OCI-LY1 (cell line): ENCODE results near the gene TAGLN2.

Source experiments
- H2AFZ ChIP-seq: fragments of 200-600 bp; sonication (generic), shearing (Covaris generic); 2 replicates; pipeline ENCODE4 v1.6.0; 2014; ENCODE audit warnings: antibody characterized with exemption, mild to moderate bottlenecking, low read length
- H3F3A ChIP-seq: fragments of 200-600 bp; sonication (generic), shearing (Covaris generic); 2 replicates; pipeline ENCODE4 v1.6.0; 2014; ENCODE audit warnings: mild to moderate bottlenecking, antibody characterized with exemption, low read length, moderate library complexity; ENCODE audit not compliant: insufficient read depth
- H3K27ac ChIP-seq: fragments of 200-600 bp; sonication (generic); 2 replicates; pipeline ENCODE4 v1.5.1; 2014; ENCODE audit warnings: low read length, mixed run types, mild to moderate bottlenecking, low read depth; ENCODE audit not compliant: poor library complexity, severe bottlenecking
- H3K27me3 ChIP-seq: fragments of 200-600 bp; sonication (generic); 2 replicates; pipeline ENCODE4 v1.6.0; 2014; ENCODE audit warnings: antibody characterized with exemption, mild to moderate bottlenecking, low read length, moderate library complexity; ENCODE audit not compliant: insufficient read depth
- H3K36me3 ChIP-seq: fragments of 200-600 bp; sonication (generic); 2 replicates; pipeline ENCODE4 v1.6.1; 2014; ENCODE audit warnings: mild to moderate bottlenecking, antibody characterized with exemption, low read length, moderate library complexity, mixed read lengths; ENCODE audit not compliant: insufficient read depth
- H3K4me1 ChIP-seq: fragments of 200-600 bp; sonication (generic); 2 replicates; pipeline ENCODE4 v1.5.1; 2014; ENCODE audit warnings: mild to moderate bottlenecking, low read length, moderate library complexity; ENCODE audit not compliant: insufficient read depth, severe bottlenecking
- H3K4me2 ChIP-seq: fragments of 200-600 bp; sonication (generic), shearing (Covaris generic); 2 replicates; pipeline ENCODE4 v1.6.1; 2014; ENCODE audit warnings: low read length
- H3K4me3 ChIP-seq: fragments of 200-600 bp; sonication (generic); 2 replicates; pipeline ENCODE4 v1.5.1; 2014; ENCODE audit warnings: low read length, low read depth, mild to moderate bottlenecking, mixed read lengths; ENCODE audit not compliant: poor library complexity, severe bottlenecking
- H3K79me2 ChIP-seq: fragments of 200-600 bp; shearing (Covaris generic); 2 replicates; pipeline ENCODE4 v1.6.1; 2016; ENCODE audit warnings: mixed run types, low read length, mixed read lengths; ENCODE audit not compliant: insufficient read depth
- H3K9ac ChIP-seq: fragments of 200-600 bp; sonication (generic), shearing (Covaris generic); 2 replicates; pipeline ENCODE4 v1.6.1; 2014; ENCODE audit warnings: mild to moderate bottlenecking, low read length, mixed read lengths
- H3K9me2 ChIP-seq: fragments of 200-600 bp; sonication (generic), shearing (Covaris generic); 2 replicates; pipeline ENCODE4 v1.6.1; 2014; ENCODE audit warnings: low read depth, mild to moderate bottlenecking, low read length, mixed read lengths
- H3K9me3 ChIP-seq: fragments of 200-600 bp; shearing (Covaris generic); 2 replicates; pipeline ENCODE4 v1.6.1; 2014; ENCODE audit warnings: low read length, mixed read lengths
- H4K20me1 ChIP-seq: fragments of 200-600 bp; sonication (generic), shearing (Covaris generic); 2 replicates; pipeline ENCODE4 v1.6.0; 2016; ENCODE audit warnings: mild to moderate bottlenecking, low read length; ENCODE audit not compliant: insufficient read depth
- CTCF ChIP-seq: fragments of 200-600 bp; sonication (generic), shearing (Covaris generic); IDR thresholded peaks from 2 replicates; pipeline ENCODE4 v1.5.1; 2017; ENCODE audit warnings: mild to moderate bottlenecking, antibody characterized with exemption, low read length, moderate library complexity, mixed read lengths
- EZH2 ChIP-seq: fragments of 200-600 bp; sonication (generic), shearing (Covaris generic); IDR thresholded peaks from 2 replicates; pipeline ENCODE4 v1.8.0; 2017; ENCODE audit warnings: borderline replicate concordance, mixed run types, mild to moderate bottlenecking, antibody characterized with exemption, low read length, moderate library complexity, mixed read lengths

TAGLN2 gene

GRCh38 chr1:159880430-159880829, 44.9 kb downstream of the TAGLN2 start:
- Histone ChIP-seq H3F3A (no peaks in the 10 kb centered on the region), H3K27ac (no peak overlapping the region), H2AFZ (no peak overlapping the region), H3K9me3 (no peaks in the 10 kb centered on the region), H3K36me3 (no peaks in the 10 kb centered on the region), H4K20me1 (no peaks in the 10 kb centered on the region), H3K4me1 (no peaks in the 10 kb centered on the region), H3K4me3 (no peak overlapping the region), H3K27me3 (no peaks in the 10 kb centered on the region; the same call in 1 of the 2 replicates), H3K4me2 (no peak overlapping the region), H3K9ac (no peak overlapping the region), H3K79me2 (no peaks in the 10 kb centered on the region), H3K9me2 (no peaks in the 10 kb centered on the region)
- TF ChIP-seq CTCF: no peak

GRCh38 chr1:159879977-159880376, 45.3 kb downstream of the TAGLN2 start:
- Histone ChIP-seq H3K4me2 (no peak overlapping the region), H3K4me3 (no peak overlapping the region), H3K9me3 (no peaks in the 10 kb centered on the region), H3F3A (no peaks in the 10 kb centered on the region), H2AFZ (no peak overlapping the region), H3K4me1 (no peaks in the 10 kb centered on the region), H3K36me3 (no peaks in the 10 kb centered on the region), H3K9ac (no peak overlapping the region), H3K27me3 (no peaks in the 10 kb centered on the region; the same call in 1 of the 2 replicates), H3K79me2 (no peaks in the 10 kb centered on the region), H3K27ac (no peak overlapping the region), H3K9me2 (no peaks in the 10 kb centered on the region), H4K20me1 (no peaks in the 10 kb centered on the region)
- TF ChIP-seq EZH2: no peak
- no peak for TF ChIP-seq CTCF

GRCh38 chr1:159879136-159879535, 46.2 kb downstream of the TAGLN2 start:
- Histone ChIP-seq H3K36me3 (no peaks in the 10 kb centered on the region), H3K4me2 (no peak overlapping the region), H3F3A (no peaks in the 10 kb centered on the region), H3K27ac (no peak overlapping the region), H3K9me2 (no peaks in the 10 kb centered on the region), H3K27me3 (no peaks in the 10 kb centered on the region; the same call in 1 of the 2 replicates), H3K4me1 (no peaks in the 10 kb centered on the region), H4K20me1 (no peaks in the 10 kb centered on the region), H3K9me3 (no peaks in the 10 kb centered on the region), H3K79me2 (no peaks in the 10 kb centered on the region), H3K4me3 (no peak overlapping the region), H3K9ac (no peak overlapping the region), H2AFZ (no peak overlapping the region)
- TF ChIP-seq CTCF (no peak), EZH2 (no peak)
